GM21825 (cell line): Measurements from ENCODE around the gene SMYD3.
A peak's percentile ranks its signal among the peaks of the same experiment; 100 is the strongest.
"Not testable (repeated sequence)": the region's sequence is repeated elsewhere in the genome, so short reads cannot be mapped to it uniquely, and the experiment has no call there.

Experiments used
- ATAC-seq: cut with Tn5 transposase; IDR thresholded peaks from one replicate; pipeline ENCODE4 v1.9.1; 2021; ENCODE audit warnings: mild to moderate bottlenecking, moderate library complexity; ENCODE audit not compliant: unreplicated experiment

SMYD3 gene

DNA sequence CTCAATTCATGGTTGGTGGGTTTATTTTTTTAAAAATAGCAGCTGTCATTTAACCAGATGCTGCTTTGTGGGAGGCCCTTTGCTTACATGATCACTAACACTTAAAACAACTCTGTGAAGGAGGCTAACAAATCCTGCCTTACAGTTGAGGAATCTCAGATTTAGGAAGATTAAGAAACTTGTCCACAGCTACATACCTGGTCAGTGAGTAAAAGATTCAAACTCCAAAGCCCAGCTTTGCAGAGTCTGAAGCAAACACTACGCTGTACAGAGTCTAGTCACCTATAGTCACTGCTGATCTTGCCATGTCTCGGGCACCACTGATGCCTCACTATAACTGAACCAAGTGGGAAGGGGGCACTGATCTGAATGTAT is 535.4 kb downstream of the SMYD3 start:
- ATAC-seq = no peak

DNA sequence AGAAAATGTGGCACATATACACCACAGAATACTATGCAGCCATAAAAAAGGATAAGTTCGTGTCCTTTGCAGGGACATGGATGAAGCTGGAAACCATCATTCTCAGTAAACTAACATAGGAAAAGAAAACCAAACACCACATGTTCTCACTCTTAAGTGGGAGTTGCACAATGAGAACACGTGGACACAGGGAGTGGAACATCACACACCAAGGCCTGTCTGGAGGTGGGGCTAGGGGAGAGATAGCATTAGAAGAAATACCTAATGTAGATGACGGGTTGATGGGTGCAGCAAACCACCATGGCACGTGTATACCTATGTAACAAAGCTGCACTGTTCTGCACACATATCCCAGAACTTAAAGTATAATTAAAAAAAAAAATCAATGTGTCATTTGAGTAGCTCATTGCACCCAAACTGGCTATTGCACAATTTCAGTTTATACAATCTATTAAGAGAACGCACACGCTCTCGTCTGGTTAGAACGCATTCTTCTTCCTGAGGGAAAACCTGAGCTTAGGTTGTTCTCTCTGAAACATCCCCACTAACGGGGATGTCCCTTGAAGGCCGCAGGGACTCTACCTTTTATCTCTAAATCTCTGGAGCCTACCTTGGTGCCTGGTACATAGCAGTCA is 535.9 kb downstream of the SMYD3 start:
- not testable (repeated sequence) for ATAC-seq

DNA sequence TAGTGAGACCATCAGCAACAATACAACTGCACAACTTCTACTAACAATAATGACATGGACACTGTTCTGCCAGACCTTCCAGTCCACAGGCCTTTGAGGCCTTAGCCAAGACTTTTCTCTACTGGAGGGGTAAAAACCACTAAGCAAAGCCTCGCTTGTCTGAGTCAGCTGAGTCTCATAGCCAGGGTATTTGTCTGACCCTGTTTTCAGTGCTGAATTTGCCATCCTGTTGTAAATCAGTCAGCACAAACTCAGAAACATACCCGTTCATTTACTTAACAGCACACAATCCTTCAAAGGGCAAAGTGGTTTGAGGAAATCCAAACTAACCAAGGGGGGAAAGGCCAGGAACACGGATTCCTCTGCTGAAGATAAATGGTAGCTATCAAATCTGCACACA is 537.8 kb downstream of the SMYD3 start:
- no peak for ATAC-seq

DNA sequence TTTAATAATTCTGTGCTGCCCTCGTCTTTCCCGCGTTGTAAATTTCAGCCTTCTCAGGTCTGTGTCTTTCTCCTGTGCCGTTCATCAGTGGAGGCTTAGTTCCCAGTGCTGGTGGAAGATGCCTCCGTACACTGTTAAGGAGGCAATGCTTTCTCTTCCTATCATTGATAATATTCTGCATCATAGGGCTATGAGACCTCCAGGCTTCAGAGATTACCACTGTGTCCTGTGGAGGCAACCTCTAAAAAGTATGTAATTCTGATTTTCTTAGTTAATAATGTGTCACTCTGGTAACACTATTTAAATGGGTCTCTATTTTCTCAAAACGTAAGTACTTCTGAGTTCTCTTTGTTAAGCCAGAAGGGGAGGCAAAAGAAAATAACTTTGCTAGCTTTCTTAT is 538.3 kb downstream of the SMYD3 start:
- no peak for ATAC-seq

DNA sequence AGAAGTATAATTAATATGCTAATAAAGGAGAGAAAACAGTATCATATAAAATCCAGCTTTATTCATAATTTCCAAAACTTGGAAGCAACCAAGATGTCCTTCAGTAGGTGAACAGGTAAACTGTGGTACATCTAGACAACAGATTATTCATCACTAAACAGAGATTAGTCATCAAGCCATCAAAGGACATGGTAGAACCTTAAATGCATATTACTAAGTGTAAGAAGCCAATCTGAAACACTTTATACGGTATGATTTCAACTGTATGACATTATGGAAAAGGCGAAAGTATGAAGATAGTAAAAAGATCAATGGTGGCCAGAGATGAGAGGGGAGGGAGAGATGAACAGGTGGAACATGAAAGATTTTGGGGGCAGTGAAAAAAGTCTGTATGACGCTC is 541.7 kb downstream of the SMYD3 start:
- ATAC-seq = no peak

DNA sequence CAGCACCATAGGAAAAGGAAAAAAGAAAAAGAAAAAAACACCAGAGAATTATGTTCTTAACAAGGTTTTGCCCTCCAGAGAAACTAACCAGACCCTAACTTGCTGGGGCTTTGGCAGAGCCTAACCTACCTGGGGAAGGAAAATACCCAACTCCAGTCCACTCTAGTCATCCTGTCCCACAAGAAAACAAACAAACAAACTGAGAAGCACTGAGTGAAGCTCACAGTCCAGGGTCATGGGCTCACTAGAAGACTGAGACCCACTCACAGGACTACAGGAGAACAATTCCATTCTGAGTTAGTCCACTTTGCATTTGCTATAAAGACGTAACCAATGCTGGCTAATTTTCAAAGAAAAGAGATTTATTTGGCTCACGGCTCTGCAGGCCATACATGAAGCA is 543.4 kb downstream of the SMYD3 start:
- no peak for ATAC-seq

- no peak for ATAC-seq
Measured at GRCh38 chr1:245962453-245962852, 544.6 kb downstream of the SMYD3 start.

GRCh38 chr1:245961137-245961540 is 545.9 kb downstream of the SMYD3 start:
- no peak for ATAC-seq

GRCh38 chr1:245960171-245960570 is 546.9 kb downstream of the SMYD3 start:
- ATAC-seq = no peak

GRCh38 chr1:245958016-245958415 is 549.1 kb downstream of the SMYD3 start:
- ATAC-seq = no peak

- ATAC-seq = no peak
Measured at GRCh38 chr1:245957427-245957826, 549.7 kb downstream of the SMYD3 start.

DNA sequence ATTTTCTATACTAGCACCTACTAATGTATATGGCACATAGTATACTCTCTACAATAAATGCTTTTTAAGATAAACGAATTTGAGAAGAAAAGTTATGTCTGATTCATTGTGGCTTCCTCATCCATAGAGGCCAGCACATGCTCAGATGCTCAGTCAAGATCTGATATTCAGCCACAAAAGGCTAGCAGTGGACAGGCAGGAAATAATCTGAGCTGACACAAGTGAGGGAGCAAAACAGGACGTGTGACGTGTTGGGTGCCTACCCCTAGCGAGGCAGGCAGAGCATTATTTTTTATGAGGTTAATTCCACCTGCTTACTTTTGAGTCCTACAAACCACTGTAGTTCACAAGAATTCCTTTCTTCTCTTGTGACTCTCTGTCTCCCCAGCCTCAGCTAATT is 550.9 kb downstream of the SMYD3 start:
- ATAC-seq = no peak

DNA sequence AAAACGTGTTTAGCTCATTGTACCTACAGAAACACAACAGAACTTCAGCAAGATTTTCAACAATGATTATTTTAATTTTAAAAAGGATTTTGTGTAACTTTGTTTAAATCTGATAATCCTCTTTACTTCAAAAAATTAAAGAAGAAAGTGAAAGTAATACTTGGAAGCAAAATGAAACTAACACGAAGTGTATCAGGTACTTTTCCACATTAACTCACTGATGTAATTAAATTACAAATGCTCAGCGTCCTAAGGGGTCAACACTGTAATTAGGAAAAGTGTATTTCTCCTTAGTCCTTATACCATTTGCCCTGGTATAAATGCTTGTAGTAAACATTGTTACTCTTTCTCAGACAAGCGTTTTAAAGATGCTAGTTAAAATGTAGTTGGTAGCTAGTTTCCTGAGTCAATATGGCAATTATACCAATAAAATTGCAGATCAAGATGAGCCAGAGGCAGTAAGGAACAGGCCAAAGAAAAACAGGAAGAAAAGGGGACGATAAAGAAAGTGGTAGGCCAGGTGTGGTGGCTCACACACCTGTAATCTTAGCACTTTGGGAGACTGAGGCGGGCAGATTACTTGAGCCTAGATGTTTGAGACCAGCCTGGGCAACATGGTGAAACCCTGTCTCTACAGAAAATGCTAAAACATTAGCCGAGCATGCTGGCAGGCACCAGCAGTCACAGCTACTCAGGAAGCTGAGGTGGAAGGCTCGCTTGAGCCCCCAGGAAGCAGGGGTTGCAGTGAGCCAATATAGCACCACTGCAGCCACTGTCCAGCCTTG is 553.0 kb downstream of the SMYD3 start:
- ATAC-seq = peak; percentile 55

GRCh38 chr1:245952383-245953026 is 554.6 kb downstream of the SMYD3 start:
- no peak for ATAC-seq

- ATAC-seq = no peak
Measured at GRCh38 chr1:245948786-245949185, 558.3 kb downstream of the SMYD3 start.

- ATAC-seq = no peak
Measured at GRCh38 chr1:245946905-245947304, 560.2 kb downstream of the SMYD3 start.

DNA sequence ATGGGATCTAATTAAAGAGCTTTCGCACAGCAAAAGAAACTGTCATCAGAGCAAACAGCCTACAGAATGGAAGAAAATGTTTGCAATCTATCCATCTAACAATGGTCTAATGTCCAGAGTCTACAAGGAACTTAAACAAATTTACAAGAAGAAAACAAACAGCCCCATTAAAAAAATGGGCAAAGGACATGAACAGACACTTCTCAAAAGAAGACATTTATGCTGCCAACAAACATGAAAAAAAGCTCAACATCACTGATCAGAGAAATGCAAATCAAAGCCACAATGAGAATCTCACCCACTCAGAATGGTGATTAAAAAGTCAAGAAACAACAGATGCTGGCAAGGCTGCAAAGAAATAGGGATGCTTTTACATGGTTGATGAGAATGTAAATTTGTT is 561.9 kb downstream of the SMYD3 start:
- not testable (repeated sequence) for ATAC-seq

DNA sequence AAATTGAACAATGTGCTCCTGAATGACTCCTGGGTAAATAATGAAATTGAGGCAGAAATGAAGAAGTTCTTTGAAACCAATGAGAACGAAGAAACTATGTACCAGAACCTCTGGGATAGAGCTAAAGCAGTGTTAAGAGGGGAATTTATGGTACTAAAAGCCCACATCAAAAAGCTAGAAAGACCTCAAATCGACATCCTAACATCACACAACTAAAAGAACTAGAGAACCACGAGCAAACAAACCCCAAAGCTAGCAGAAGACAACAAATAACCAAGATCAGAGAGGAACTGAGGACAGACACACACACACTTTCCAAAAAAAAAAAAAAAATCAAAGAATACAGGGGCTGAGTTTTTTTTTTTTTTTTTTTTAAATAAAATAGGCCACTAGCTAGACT is 564.2 kb downstream of the SMYD3 start:
- no peak for ATAC-seq

- ATAC-seq = not testable (repeated sequence)
Measured at GRCh38 chr1:245941771-245942170, 565.3 kb downstream of the SMYD3 start.

- ATAC-seq = no peak
Measured at GRCh38 chr1:245939756-245940345, 567.2 kb downstream of the SMYD3 start.

DNA sequence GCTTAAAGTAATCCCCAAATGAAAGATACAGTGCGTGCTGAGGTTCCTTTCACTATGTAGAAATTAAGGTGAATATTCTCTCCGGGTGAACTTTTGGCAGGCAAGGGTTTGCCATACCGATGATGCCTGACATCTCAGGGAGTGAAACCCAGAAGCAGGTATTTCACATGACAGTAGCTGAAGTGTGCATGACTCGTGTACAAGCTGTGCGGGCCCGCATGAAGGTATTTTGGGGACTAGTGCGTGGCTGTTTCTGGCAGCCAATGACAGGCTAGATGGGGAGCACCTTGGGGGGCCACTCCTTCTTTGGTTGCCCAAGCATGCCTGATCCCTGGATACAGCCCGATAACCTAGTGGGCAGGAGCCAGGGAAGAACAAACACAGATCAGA is 569.0 kb downstream of the SMYD3 start:
- ATAC-seq = no peak
